WERI-Rb-1 (cell line): ENCODE measurements around the gene AGR2.

Source experiments
- DNase-seq: peaks from one replicate; pipeline ENCODE4 v3.0.0-alpha.2; 2020
- H3K27ac ChIP-seq: fragments of 250-450 bp; sonication (Bioruptor Pico); 2 replicates; pipeline ENCODE4 v1.5.1; 2020; ENCODE audit warnings: mild to moderate bottlenecking, moderate library complexity
- H3K27me3 ChIP-seq: fragments of 250-450 bp; sonication (Bioruptor Pico); 2 replicates; pipeline ENCODE4 v1.5.1; 2021; ENCODE audit warnings: mild to moderate bottlenecking, low read depth, moderate library complexity; ENCODE audit not compliant: insufficient read depth, severe bottlenecking
- H3K36me3 ChIP-seq: fragments of 250-450 bp; sonication (Bioruptor Pico); 2 replicates; pipeline ENCODE4 v1.5.1; 2020; ENCODE audit warnings: mild to moderate bottlenecking, moderate library complexity
- H3K4me3 ChIP-seq: 2 replicates; pipeline ENCODE4 v1.5.1; 2011; ENCODE audit warnings: low read depth, mild to moderate bottlenecking, control low read depth, low read length
- H3K9me3 ChIP-seq: fragments of 250-450 bp; sonication (Bioruptor Pico); 2 replicates; pipeline ENCODE4 v1.5.1; 2021; ENCODE audit warnings: mild to moderate bottlenecking, moderate library complexity; ENCODE audit not compliant: severe bottlenecking
- CTCF ChIP-seq: IDR thresholded peaks from 2 replicates; pipeline ENCODE4 v1.5.1; 2011; ENCODE audit warnings: low read depth, mild to moderate bottlenecking, control low read depth, inconsistent platforms, low read length

AGR2 gene

GRCh38 chr7:16811551-16811950 lies 6.8 kb upstream of the AGR2 start:
- no peak overlapping the region for H3K27ac ChIP-seq
- no peaks in the 10 kb centered on the region for H3K27me3 ChIP-seq
- H3K36me3 ChIP-seq: no peaks in the 10 kb centered on the region
- TF ChIP-seq CTCF: no peak
- H3K9me3 ChIP-seq: no peaks in the 10 kb centered on the region
- no peak for DNase-seq
- no peak overlapping the region for H3K4me3 ChIP-seq

- no peak for DNase-seq
- Histone ChIP-seq H3K36me3 (no peaks in the 10 kb centered on the region), H3K4me3 (no peak overlapping the region), H3K9me3 (no peaks in the 10 kb centered on the region), H3K27ac (no peak overlapping the region), H3K27me3 (no peaks in the 10 kb centered on the region)
- no peak for TF ChIP-seq CTCF
Measured at GRCh38 chr7:16810573-16810972, 5.8 kb upstream of the AGR2 start.

GRCh38 chr7:16810112-16810511 lies 5.3 kb upstream of the AGR2 start:
- Histone ChIP-seq H3K4me3 (no peak overlapping the region), H3K27ac (no peak overlapping the region), H3K27me3 (no peaks in the 10 kb centered on the region), H3K36me3 (no peaks in the 10 kb centered on the region), H3K9me3 (no peaks in the 10 kb centered on the region)
- no peak for TF ChIP-seq CTCF
- no peak for DNase-seq

- TF ChIP-seq CTCF: no peak
- Histone ChIP-seq H3K27me3 (no peaks in the 10 kb centered on the region), H3K27ac (no peak overlapping the region), H3K36me3 (no peaks in the 10 kb centered on the region), H3K4me3 (no peak overlapping the region), H3K9me3 (no peaks in the 10 kb centered on the region)
- no peak for DNase-seq
Measured at GRCh38 chr7:16805441-16805840, 642 bp upstream of the AGR2 start.

GRCh38 chr7:16803881-16804673 lies 722 bp downstream of the AGR2 start:
- Histone ChIP-seq H3K27ac (no peak overlapping the region), H3K4me3 (no peak overlapping the region), H3K9me3 (no peaks in the 10 kb centered on the region), H3K27me3 (no peaks in the 10 kb centered on the region), H3K36me3 (no peaks in the 10 kb centered on the region)
- no peak for DNase-seq
- TF ChIP-seq CTCF: no peak

- no peaks in the 10 kb centered on the region for H3K36me3 ChIP-seq
- H3K27me3 ChIP-seq: no peaks in the 10 kb centered on the region
- no peak for DNase-seq
- H3K4me3 ChIP-seq: no peak overlapping the region
- H3K9me3 ChIP-seq: no peaks in the 10 kb centered on the region
- no peak for TF ChIP-seq CTCF
- no peak overlapping the region for H3K27ac ChIP-seq
Measured at GRCh38 chr7:16803125-16803524, 1.7 kb downstream of the AGR2 start.
